Left kidney (tissue), 2 donors: ENCODE measurements around the gene FIGNL2. TPM values are rescaled to one million over a fixed set of nuclear protein-coding genes. Genes with fewer than 3 reads are reported as not detected.

Experiments
- DNase-seq: peaks from one replicate; pipeline ENCODE4 v3.0.0-alpha.2; 2013
- polyA plus RNA-seq: library from polyadenylated mRNA; unstranded; fragments of 120-200 nt; gene quantifications from one replicate; pipeline ENCODE4 v1.2.1, GENCODE V29; 2013; ENCODE audit not compliant: insufficient read length

The FIGNL2 gene
- polyA plus RNA-seq, 1 donor = 3.4 TPM

DNA sequence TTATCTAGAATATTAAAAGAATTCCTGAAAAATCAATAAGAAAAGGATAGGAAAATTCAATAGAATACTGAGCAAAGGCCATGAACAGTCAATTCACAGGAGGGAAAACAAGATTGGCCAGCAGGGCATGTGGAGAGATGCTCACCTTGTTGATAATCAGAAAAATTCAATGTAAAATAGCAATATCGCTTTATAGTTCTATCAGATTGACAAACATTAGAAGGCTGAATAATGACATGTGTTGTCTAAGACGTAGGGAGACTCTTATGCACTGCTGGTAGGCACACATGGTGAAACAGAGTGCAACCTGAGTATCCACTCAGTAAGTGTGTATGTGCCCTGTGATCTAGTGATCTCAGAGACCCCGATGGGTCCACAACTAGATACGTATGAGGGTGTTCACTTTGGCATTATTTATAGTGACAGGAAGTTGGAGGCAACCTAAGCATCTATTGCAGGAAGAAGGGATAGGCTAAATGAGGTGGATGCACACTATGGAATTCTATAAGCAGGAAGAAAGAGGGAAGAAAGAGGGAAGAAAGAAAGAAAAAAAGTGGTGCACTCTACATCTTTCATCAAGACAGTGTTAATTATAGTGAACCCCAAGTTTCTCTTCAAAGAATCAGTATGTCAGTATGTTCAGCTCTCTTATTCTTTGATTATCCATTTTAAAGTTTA, 35.6 kb upstream of the FIGNL2 start:
- DNase-seq = no peak

GRCh38 chr12:51883295-51883694, 34.8 kb upstream of the FIGNL2 start:
- DNase-seq = no peak

- DNase-seq = no peak
Observed at GRCh38 chr12:51879102-51879501, 30.6 kb upstream of the FIGNL2 start.

GRCh38 chr12:51874486-51874885, 26.0 kb upstream of the FIGNL2 start:
- no peak for DNase-seq

DNA sequence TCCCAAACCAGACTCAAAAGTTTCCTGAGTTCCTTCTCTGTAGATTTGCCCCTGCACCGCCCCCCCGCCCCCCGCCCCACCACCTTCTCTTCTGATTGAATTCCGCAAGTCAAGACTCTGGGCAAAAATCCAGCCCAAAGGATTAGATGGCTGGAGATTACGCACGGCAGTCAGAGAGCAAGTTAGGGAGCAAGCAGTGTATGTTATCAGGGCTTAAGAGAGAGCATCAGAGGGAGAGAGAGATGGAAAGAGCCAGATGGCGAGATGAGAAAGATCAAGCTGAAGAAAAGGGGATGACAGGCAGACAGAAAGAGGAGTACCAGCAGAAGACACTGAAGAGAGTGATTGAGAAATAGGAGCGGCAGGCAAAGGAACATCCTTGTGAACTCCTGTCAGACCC, 25.5 kb upstream of the FIGNL2 start:
- no peak for DNase-seq

DNA sequence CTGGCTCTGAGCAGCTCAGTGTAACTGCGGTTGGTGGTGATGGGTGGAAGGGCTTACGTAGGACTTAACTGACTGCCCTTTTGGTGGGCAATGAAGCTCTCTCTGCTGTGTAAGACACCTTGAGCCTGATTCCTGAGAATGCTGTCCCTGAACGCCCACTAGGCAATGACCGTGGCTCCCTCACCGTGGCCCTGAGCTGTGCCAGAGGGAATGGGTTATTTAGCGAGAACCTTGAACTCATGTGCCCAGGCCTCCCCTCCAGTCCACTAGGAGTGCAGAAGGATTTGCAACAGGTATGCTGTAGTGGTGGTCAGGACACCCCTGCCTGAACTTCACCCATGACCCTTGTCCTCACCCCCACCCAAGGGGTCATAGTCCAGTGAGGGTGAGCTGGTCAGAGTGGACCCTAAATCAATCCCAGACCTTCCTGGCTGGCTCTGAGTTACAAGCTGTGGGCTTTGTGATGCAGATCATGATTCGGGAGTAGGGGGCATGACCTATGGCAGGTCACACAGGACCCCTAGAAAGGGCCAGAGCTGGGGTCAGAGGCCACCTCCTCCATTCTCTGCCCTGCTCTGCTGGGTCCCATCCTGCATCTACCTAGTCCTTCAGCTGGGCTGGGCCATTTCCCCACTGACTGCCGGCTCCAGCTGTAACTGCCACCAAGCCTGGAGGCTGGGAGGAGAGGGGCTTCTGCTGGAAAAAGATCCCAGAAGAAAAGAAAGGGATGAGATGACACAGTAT, 24.9 kb upstream of the FIGNL2 start:
- no peak for DNase-seq

- no peak for DNase-seq
Observed at GRCh38 chr12:51872689-51872981, 24.1 kb upstream of the FIGNL2 start.

- no peak for DNase-seq
Observed at GRCh38 chr12:51871918-51872688, 23.6 kb upstream of the FIGNL2 start.

DNA sequence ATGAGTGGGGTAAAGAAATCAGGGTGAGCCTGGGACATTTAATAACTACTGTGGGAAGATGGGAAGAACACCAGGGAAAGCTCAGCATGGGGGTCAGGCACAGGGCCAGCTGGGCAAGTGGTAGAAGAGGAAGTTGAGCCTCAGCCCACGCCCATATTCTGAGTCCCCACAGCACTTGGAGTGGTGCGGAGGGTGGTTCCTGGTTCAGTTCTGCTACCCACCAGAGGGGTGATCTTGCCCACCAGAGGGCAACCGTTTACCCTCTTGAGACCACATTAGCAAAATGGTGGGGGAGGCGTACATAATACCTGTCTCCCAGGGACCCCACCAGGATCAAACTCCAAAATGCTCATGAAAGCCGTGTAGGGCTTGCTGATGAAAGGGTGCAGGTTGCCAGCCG, 22.6 kb upstream of the FIGNL2 start:
- no peak for DNase-seq

DNA sequence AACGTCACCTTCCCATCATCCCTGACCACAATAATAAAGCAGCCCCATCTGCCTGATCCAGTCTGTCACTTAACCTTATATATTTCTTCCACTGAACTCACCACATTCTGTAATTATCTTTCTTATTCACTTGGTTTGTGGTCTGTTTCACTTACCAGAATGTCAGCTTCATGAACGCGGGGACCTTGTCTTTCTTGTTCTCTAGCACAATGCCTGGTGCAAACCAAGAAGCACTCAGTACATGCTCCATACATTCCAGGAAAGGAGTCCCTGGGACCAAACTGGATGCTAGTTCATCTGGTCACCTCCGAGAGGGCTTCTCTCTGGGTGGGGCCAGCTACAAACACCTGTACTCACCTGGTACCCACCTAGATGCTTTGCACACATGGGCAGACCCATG, 22.0 kb upstream of the FIGNL2 start:
- no peak for DNase-seq

GRCh38 chr12:51869931-51870330, 21.4 kb upstream of the FIGNL2 start:
- no peak for DNase-seq

DNA sequence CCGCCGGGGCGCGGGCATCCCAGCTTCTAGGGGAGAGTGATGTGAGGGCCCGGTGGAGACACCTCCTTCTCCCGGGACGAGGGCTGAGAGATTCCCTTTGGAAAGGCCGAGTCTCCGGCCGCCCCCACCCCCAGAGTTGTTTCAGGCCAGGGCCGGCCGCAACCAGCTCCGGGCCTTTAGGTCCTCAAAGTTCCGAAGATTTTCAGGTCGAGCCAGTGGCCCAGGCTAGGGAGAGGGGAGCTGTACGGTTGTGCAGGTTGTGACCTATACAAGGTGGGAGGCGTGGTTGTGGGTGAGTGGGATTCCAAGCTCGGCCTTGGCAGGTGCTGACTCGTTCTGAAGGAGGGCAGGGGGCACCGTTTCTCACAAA, 21.0 kb upstream of the FIGNL2 start:
- DNase-seq = no peak

DNA sequence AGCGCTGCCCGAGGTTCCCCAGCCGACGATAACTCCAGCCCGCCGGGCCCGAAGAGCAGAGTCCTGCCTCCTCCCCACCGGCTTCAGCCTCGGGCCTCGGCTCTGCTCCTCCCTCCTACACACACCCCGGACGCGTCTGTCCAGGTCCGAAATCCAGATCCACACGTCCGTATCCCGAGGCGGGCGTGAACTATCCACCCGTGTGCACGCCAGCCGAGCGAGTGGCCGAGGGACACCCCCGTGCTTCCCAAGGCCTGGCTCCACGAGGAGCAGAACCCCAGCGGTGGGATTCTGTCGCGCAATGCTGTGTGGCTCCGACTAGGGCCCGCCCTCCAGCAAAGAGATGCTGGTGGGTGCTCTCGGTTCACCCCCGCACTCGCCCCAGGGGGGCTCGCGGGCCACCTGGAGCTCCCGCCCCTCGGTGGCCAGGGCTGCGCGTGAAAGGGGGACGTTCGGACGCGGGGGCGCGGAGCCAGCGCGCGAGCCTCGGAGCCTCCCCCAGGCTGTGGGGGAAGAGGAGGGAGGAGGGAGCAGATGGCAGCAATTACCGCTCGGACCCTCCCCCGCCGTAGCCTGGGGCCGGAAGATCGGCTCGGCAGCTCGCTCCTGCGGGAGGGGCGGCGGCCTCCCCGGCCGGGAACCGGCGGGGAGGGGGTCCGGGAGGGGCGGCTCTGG, 20.4 kb upstream of the FIGNL2 start:
- DNase-seq = no peak

- no peak for DNase-seq
Observed at GRCh38 chr12:51867796-51868428, 19.4 kb upstream of the FIGNL2 start.

GRCh38 chr12:51867371-51867770, 18.9 kb upstream of the FIGNL2 start:
- DNase-seq = no peak

DNA sequence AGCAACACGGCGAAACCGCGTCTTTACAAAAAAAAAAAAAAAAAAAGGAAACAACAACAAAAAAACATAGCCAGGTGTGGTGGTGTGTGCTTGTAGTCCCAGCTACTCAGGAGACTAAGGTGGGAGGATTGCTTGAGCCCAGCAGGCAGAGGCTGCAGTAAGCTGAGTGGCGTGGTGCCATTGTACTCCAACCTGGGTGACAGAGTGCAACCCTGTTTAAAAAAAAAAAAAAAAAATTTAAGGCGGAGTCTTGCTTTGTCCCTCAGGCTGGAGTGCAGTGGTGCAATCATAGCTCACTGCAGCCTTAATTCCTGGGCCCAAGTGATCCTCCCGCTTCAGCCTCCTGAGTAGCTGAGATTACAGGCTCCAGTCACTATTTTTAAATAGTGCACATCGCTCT, 18.2 kb upstream of the FIGNL2 start:
- no peak for DNase-seq

DNA sequence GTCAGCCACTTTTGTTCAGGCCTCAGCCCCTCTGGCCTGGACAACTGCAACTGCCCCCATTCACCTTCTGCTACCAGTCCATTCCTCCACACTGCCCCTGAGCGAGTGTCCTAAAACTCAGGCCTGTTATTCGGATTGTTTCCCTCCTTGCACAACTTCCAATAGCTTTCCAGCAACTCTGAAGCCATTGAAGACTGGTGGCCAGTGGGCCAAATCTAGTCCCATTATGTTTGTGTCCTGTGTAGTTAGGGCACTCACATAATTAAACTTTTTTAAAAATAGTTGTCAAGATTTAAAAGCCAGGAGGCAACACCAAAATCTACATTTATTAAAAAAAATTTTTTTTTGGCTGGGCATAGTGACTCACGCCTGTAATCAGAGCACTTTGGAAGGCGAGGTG, 17.8 kb upstream of the FIGNL2 start:
- no peak for DNase-seq

- DNase-seq = no peak
Observed at GRCh38 chr12:51865757-51866270, 17.3 kb upstream of the FIGNL2 start.

GRCh38 chr12:51864833-51865670, 16.5 kb upstream of the FIGNL2 start:
- no peak for DNase-seq

- peak; percentile 89 for DNase-seq
Observed at GRCh38 chr12:51863933-51864832, 15.7 kb upstream of the FIGNL2 start.
